Spleen (tissue), 11 donors: Measurements from ENCODE around the gene CACNG8. TPM values are rescaled to one million over a fixed set of nuclear protein-coding genes. Genes with fewer than 3 reads are reported as not detected.

Source experiments
- DNase-seq: peaks from one replicate; pipeline ENCODE4 v3.0.0-alpha.2; 2020
- H3K27ac ChIP-seq, 8 donors: fragments of 200-600 bp; sonication (generic) in 7 of 8; 1 replicate in 4 of 8; 2 replicates in 4 of 8; pipeline versions ENCODE4 v1.5.0 to v1.8.0; 2016 to 2021; ENCODE audit warnings: inconsistent platforms in 4 of 8, mild to moderate bottlenecking in 4 of 8, moderate library complexity in 1 of 8
- H3K27me3 ChIP-seq, 7 donors: fragments of 200-600 bp; sonication (generic) in 6 of 7; replicated peaks in 1 of 7; 1 replicate in 4 of 7; 2 replicates in 3 of 7; pipeline versions ENCODE4 v1.5.0 to v1.8.0; 2016 to 2021; ENCODE audit warnings: inconsistent platforms in 3 of 7, mild to moderate bottlenecking in 1 of 7
- H3K36me3 ChIP-seq, 6 donors: fragments of 200-600 bp; sonication (generic) in 5 of 6; 1 replicate in 4 of 6; 2 replicates in 2 of 6; pipeline versions ENCODE4 v1.5.0 to v1.8.0; 2016 to 2021; ENCODE audit warnings: inconsistent platforms in 2 of 6
- H3K4me1 ChIP-seq, 6 donors: fragments of 200-600 bp; sonication (generic) in 5 of 6; 1 replicate in 3 of 6; 2 replicates in 3 of 6; pipeline versions ENCODE4 v1.5.0 to v1.8.0; 2016 to 2021; ENCODE audit warnings: inconsistent platforms in 3 of 6
- H3K4me3 ChIP-seq, 8 donors: fragments of 200-600 bp; sonication (generic) in 7 of 8; 1 replicate in 4 of 8; 2 replicates in 4 of 8; pipeline versions ENCODE4 v1.5.0 to v1.8.0; 2016 to 2021; ENCODE audit warnings: inconsistent platforms in 4 of 8, mild to moderate bottlenecking in 4 of 8, moderate library complexity in 2 of 8
- H3K9me3 ChIP-seq, 8 donors: fragments of 200-600 bp; sonication (generic) in 7 of 8; 1 replicate in 4 of 8; 2 replicates in 4 of 8; pipeline versions ENCODE4 v1.5.0 to v1.8.0; 2016 to 2021; ENCODE audit warnings: inconsistent platforms in 4 of 8
- CTCF ChIP-seq, 11 experiments: fragments of 200-600 bp in 7 of 11; fragments of 450-650 bp in 4 of 11; sonication (generic) in 4 of 11; IDR thresholded peaks in 8 of 11; conservative IDR thresholded peaks in 3 of 11; 1 replicate in 7 of 11; 2 replicates in 4 of 11; pipeline versions ENCODE4 v1.4.0 to v1.8.0; 2016 to 2021; ENCODE audit warnings: antibody characterized with exemption in 11 of 11, inconsistent platforms in 4 of 11, mild to moderate bottlenecking in 1 of 11
- POLR2A ChIP-seq, 3 donors: fragments of 450-650 bp; IDR thresholded peaks; one replicate each; pipeline ENCODE4 v1.5.1; 2017; ENCODE audit warnings: antibody characterized with exemption in 3 of 3, mild to moderate bottlenecking in 1 of 3
- POLR2AphosphoS5 ChIP-seq, 3 donors: sonication (generic); formaldehyde crosslinking; IDR thresholded peaks; one replicate each; pipeline ENCODE4 v1.5.1; 2017; ENCODE audit warnings: antibody characterized with exemption in 3 of 3
- WGBS, 5 donors: extraction: QIAGEN DNeasy Blood & Tissue Kit in 3 of 5; methylation state at CpG; one replicate each; pipeline versions ENCODE4 v1.1.5 to v1.1.7; 2013 to 2018; 5-methylcytosine and 5-hydroxymethylcytosine counted together
- intact Hi-C: fragments of 100-400 bp; cut with DNase I; formaldehyde crosslinking; loops from one replicate; pipeline ENCODE4 v1.15.0; 2023; ENCODE audit warnings: low total_unique reads
- polyA plus RNA-seq, 3 donors: library from polyadenylated mRNA; stranded (reverse); fragments of 200-250 nt; gene quantifications; one replicate each; pipeline ENCODE4 v1.2.1, GENCODE V29; 2013
- total RNA-seq, 7 donors: library from RNA; depleted of rRNA in 3 of 7; stranded (reverse); fragments of >200 nt in 3 of 7; fragmentation: NEBNext Ultra II Directional in 4 of 7; extraction: Animal tissue kit (Norgen Biotek cat#: 25700) in 4 of 7; gene quantifications; one replicate each; pipeline versions ENCODE4 v1.1.0 to v1.2.1, GENCODE V29; 2016 to 2021
- donor health status: healthy with polysubstance abuse.
- donor health status: DM: no; HTN: no; CAD: no; lungs with moderate emphysema.
- donor health status: DM: no; HTN: no; CAD: no.
- donor health status: Bipolar disorder and iron deficiency.
- donor health status: healthy.
- donor health status: DM: no; HTN: no; CAD: no.
- donor health status: DM: yes; HTN: yes; CAD: no.

The CACNG8 gene
- total and polyA plus RNA-seq, 10 donors = 0.02 to 0.11 (median 0.05) TPM; not detected in 6

GRCh38 chr19:53958823-53959757 is 3.6 kb upstream of the CACNG8 start:
- intact Hi-C loops = no loop called here
- peaks cover 0 to 5% (median 0%) of the 10 kb centered on the region in 6 donors for H3K4me1 ChIP-seq
- WGBS, 5 donors = 4 to 8% (median 5%) methylated on average over 21 to 22 of the region's 22 CpGs
- peaks cover 4 to 100% (median 57%) of the 10 kb centered on the region in 7 donors for H3K27me3 ChIP-seq
- H3K36me3 ChIP-seq = no peaks in the 10 kb centered on the region
- peaks cover 0 to under 1% (median 0%) of the 10 kb centered on the region in 8 donors for H3K9me3 ChIP-seq
- no peak for TF ChIP-seq POLR2A (IDR thresholded peaks at IDR 0.05)
- no peak for TF ChIP-seq POLR2AphosphoS5 (IDR thresholded peaks at IDR 0.05)
- no peak for TF ChIP-seq CTCF (IDR thresholded peaks at IDR 0.05 in 8 of 11, conservative IDR thresholded peaks at IDR 0.05 in 3 of 11)
- DNase-seq = no peak
- H3K4me3 ChIP-seq = no peak overlapping the region
- no peak overlapping the region for H3K27ac ChIP-seq

- no peak for DNase-seq
Measured at GRCh38 chr19:53960187-53960586, 2.5 kb upstream of the CACNG8 start.

GRCh38 chr19:53960886-53961285 is 1.9 kb upstream of the CACNG8 start:
- H3K27ac ChIP-seq = no peak overlapping the region
- TF ChIP-seq POLR2AphosphoS5 (IDR thresholded peaks at IDR 0.05) (no peak), CTCF (IDR thresholded peaks at IDR 0.05 in 8 of 11, conservative IDR thresholded peaks at IDR 0.05 in 3 of 11) (no peak), POLR2A (IDR thresholded peaks at IDR 0.05) (no peak)
- peaks cover 0 to 5% (median 0%) of the 10 kb centered on the region in 6 donors for H3K4me1 ChIP-seq
- peaks cover 4 to 100% (median 57%) of the 10 kb centered on the region in 7 donors for H3K27me3 ChIP-seq
- DNase-seq = no peak
- H3K36me3 ChIP-seq = no peaks in the 10 kb centered on the region
- H3K9me3 ChIP-seq = no peaks in the 10 kb centered on the region
- no peak overlapping the region for H3K4me3 ChIP-seq
- intact Hi-C loops = no loop called here
- WGBS, 5 donors = 4 to 10% (median 6%) methylated on average over 8 of the region's 8 CpGs

More at GRCh38 chr19:53960187-53960586, 2.5 kb upstream of the CACNG8 start:
- H3K27ac ChIP-seq = no peak overlapping the region
- no peak overlapping the region for H3K4me3 ChIP-seq
- intact Hi-C loops = no loop called here
- TF ChIP-seq POLR2A (IDR thresholded peaks at IDR 0.05) (no peak), POLR2AphosphoS5 (IDR thresholded peaks at IDR 0.05) (no peak), CTCF (IDR thresholded peaks at IDR 0.05 in 8 of 11, conservative IDR thresholded peaks at IDR 0.05 in 3 of 11) (no peak)
- no peaks in the 10 kb centered on the region for H3K9me3 ChIP-seq
- peaks cover 0 to 5% (median 0%) of the 10 kb centered on the region in 6 donors for H3K4me1 ChIP-seq
- no peaks in the 10 kb centered on the region for H3K36me3 ChIP-seq
- 3 to 8% (median 4%) methylated on average over 10 of the region's 10 CpGs for WGBS, 5 donors
- H3K27me3 ChIP-seq = peaks cover 4 to 100% (median 57%) of the 10 kb centered on the region in 7 donors
